TTC549 (cell line): ENCODE measurements around the gene LRCH1.

Experiments
- FAIRE-seq: peaks from 2 replicates; lab custom pipeline; 2012; peaks lifted over from hg19 to GRCh38; lab: Jason Lieb, UNC

Gene LRCH1

DNA sequence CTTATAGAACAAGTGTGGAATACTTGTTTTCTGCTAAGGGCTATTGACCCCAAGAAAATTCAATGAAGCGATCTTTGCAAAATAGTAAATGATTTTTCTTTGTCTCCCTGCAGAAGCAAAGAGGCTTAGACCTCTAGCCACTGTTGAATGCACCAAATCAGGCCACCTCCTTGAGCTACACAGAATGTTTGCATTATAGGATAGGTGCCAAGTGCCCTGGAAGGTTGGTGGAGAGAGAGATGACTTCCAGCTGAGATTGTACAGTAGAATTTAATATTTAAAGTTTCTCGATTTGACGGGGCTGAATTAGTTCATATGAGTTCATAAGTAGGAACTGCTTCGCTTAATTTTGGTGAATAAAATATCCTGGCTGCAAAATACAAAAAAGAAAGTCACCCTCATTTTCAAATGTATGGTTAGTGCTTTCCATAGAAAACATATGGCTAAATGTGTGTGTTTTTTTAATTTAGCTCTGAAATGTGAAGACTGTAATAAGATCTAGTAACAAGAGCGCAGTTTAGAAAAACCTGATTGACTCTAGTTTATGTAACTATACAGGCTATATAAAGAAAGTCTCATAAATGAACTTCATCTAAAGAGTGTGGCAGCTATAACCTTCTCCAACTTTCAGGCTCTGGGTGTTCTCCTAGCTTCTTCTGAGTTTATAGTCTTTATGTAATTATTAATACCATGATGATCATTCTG, 41.6 kb downstream of the LRCH1 start:
- no peak for FAIRE-seq

DNA sequence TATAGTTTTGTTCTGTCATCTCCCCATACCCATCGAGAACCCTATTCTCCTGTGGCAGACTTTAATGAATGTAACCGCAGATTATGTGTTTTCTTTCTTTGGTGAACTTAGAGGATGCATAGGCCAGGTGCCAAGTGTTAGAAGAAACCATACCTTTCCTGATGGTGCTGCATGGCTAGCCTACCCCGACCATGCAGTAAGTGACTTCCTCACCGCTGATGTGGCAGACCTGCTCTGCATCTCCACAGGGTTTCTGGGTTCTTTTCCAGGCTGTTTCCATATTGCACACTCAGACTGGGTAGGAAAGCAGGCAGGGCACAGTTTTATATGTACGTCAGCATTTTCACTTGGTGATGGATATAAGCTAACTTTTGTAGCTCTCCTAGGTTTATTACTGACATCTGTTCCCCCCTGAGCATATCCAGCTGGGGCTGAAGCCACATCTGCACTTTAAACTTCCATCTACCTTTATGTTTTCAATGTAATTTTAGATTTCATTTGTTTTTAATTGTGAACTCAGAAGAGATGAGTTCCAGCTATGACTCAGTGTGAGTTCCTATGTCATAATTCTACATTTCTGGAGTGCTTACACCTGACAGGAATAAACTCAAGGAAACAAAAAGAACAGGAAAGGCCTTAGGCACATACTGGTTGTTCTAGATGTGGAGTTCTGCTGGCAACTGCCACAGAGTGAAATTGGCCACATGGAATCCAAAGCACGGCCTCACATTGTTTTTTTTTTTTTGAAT, 42.3 kb downstream of the LRCH1 start:
- no peak for FAIRE-seq

GRCh38 chr13:46595885-46596275, 42.9 kb downstream of the LRCH1 start:
- FAIRE-seq, result no peak

DNA sequence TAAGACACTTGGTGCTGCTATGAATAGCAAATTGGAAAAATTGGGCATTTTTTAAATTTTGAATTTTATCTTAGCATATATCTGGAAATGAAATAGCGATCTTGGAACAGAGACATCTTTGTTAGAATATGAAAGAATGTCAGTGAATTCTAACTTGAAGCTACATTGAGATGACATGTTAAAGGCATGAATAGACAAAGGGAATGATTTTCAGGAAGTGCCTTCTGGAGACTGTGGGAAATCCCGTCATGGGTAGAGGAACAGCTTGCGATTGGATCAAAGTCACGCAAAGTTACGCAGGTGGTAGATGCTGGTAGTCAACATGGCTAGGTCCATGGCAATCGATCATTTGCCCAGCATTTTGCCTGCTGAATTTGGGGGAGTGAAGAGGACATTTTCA, 43.5 kb downstream of the LRCH1 start:
- FAIRE-seq, result no peak

DNA sequence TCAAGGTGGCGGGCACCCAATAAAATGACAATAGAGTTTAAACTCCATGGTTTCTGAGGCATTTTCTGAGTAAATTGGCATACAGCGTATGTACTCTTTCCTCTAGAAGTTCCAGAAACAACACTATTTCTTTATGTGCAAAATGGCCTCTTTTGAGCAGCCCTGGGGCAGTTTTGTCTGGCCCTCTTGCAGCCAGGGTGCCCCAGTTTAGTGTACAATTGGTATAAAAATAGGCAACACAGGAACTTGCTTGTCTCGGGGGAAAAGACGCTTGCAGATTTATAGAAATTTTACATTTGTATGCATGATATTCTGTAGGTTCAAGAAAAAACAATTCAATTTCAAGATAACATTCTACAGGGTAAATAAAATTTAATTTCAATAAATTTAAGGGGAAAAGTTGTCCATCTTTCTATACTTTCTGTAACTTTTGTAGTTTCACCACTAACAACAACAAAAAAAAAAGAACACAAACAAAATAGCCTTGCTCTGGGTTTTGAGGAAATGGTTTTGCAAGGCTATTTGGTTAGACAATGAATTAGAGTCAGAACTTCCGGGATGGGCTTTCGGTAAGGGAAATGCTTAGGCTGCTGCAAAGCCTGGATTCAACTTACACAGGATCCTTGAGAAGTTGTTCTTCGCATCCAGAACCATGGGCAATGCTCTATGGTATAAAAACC, 45.3 kb downstream of the LRCH1 start:
- FAIRE-seq, result no peak

DNA sequence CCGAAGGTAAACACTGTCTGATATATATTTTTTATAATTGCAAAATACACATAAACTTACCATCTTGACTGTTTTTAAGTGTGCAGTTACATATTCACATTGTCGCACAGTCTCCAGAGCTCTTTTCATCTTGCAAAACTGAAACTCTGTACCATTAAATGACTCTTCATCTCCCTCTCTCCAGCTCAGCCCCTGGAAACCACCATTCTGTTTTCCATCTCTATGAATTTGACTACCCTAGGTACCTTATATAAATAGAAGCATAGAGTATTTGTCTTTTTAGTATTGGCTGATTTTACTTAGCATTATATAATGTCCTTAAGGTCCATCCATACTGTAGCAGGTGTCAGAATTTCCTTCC, 45.8 kb downstream of the LRCH1 start:
- FAIRE-seq, result no peak

GRCh38 chr13:46600943-46601311, 48.0 kb downstream of the LRCH1 start:
- FAIRE-seq, result no peak

- FAIRE-seq, result no peak
Observed at GRCh38 chr13:46602531-46602930, 49.6 kb downstream of the LRCH1 start.

DNA sequence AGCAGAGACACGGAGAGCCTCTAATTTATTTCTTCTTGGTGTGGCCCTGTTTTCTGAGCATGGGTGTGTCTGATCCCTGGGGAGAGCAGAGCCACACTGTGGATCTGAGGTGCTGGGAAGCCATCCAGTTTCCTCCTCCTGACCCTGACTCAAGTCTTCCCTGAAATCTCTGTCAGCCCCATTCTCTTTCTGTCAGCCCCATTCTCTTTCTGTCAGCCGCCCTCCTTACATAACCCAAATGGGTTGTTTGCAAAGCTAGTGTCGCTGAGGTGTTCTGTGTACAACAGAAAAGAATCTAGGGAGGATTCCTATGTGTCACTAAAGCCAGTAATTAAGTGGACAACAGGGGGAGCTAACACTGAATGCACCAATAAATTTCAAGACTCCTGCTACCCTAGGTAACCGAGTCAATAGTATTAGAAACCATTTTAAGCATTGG, 50.2 kb downstream of the LRCH1 start:
- FAIRE-seq, result no peak

GRCh38 chr13:46604226-46604990, 51.4 kb downstream of the LRCH1 start:
- no peak for FAIRE-seq

DNA sequence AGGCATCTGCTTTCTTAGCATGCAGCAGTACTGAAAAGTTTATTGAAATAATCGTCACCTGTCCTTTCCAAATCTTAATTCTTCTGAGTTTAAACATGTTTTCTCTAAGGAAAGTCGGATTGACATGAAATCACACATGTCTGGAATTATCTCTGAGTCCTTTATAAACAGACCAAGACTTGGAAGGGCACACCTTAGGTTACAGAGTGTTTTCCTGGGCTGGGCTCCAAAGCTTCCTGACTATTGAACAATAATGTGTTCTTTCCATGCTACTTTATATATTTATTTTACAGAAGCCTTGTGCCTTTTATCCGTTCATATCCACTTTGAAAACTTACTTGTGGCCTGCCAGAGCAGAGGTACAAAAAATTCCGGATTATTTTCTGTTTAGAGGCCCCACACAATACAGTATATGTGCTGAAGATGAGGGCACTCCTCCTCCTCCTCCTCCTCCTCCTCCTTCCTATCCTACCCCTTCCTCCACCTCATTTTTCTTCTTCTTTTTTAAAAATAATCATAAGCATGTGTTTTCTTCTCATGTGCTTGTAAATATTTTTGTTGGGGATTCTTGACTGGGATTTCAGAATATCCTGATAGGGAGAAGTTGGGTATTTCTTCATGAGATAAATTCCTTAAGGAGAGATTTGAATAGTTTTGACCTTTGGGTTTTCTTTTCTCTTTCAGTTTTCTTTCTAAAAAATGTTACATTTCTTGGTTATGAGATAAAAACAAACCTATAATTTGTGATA, 52.3 kb downstream of the LRCH1 start:
- FAIRE-seq, result no peak

GRCh38 chr13:46605825-46606554, 53.0 kb downstream of the LRCH1 start:
- no peak for FAIRE-seq

GRCh38 chr13:46606970-46607369, 54.0 kb downstream of the LRCH1 start:
- FAIRE-seq, result no peak

DNA sequence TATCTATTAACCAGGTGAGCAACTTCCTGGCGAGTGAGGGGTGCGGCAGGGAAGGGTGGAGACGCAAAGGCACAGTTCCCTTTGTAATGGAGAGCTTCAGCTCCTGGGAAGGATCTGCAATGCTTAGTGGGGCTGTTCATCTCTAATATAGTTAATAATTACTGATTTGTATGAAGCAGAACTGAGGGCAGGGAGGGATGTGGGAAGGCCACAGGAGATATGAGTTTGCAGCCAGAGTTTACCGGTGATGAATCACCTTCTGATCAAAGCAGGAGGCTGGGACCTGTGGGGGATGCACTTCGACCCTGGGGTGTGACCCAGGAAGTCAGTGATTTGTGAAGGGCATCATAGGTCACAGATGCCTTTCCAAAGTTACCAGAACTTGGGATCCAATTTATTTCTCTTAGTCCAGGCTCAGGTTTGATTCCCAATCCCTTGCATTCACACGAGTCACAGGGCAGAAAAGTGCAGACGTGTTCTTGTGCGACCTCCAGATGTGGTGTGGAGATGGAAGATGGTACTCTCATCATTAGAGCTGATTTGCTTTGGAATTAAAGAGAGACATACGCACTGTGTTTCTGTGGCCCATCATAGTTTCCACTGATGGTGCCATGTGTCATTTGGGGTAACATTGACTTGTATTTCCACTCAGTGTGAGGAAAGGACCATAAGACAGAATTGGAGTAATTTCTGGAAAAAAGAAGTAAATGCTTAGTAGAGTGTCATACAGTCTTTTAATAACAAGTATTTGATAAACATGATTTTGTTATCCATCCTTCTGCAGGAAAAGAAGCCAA, 55.0 kb downstream of the LRCH1 start:
- FAIRE-seq, result no peak

- FAIRE-seq, result no peak
Observed at GRCh38 chr13:46609052-46609451, 56.1 kb downstream of the LRCH1 start.

DNA sequence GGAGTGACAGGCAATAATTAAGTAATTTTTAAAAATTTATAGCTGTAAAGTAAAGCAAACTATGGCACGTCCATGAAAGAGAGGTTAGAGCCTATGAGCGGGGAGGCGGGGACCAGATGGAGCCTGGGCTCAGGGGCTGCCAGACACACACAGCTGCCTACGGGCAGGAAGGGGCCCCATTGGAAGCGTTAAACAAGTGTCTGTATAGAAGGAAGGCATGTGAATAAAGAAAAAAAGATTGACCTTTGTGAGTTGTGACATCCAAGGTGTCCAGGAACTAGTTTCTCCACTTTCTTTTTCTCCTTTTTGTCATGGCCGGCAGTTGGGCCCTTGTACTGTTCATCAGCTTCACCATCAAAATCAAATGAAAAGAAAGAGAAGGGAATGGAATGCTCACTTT, 56.8 kb downstream of the LRCH1 start:
- FAIRE-seq, result no peak

DNA sequence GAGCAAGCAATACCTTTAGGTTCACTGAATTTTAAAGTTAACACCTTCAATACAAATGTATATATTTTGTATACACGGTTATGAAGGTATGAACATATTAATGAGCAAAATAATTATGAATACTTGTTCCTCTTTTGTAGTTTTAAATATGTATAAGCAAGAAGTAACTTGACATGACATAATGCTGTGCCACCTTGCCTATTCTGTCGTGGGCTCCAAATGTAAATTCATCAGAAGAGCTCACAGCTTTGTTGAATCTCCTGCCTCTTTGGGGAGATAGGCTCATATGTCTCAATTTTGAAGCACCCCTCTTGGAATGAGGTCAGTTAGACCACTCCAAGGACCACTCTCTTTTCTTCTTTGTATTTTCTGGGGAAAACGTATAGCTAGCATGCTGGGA, 59.3 kb downstream of the LRCH1 start:
- FAIRE-seq, result no peak

DNA sequence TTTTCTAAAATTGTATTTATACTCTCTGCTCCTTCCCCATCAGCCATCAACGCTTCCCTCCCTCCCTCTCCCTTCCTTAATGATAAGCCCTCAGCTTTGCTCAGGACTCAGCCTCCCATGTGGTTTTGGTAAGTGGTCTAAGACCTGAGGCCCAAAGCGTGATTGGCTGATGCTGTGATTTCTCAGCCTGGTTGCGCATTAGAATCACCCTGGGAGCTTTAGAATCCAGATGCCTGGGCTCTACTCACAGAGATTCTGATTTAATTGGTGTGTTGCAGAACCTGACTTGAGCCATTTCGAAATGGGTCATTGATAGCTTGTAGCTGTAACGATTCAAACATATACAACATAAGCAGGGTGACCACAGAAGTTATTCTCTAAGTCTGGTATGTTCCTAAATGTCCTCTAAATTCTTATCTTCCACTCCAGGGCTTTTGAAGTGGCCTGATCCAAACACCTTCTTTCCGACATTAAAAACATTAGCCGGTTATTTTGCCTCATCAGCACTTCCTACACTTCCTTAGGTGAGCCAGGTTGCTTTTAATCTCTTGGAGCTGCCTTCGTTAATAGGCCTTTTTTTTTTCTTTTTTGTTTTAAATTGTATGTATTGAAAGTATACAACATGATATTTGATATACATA, 60.6 kb downstream of the LRCH1 start:
- FAIRE-seq, result no peak

DNA sequence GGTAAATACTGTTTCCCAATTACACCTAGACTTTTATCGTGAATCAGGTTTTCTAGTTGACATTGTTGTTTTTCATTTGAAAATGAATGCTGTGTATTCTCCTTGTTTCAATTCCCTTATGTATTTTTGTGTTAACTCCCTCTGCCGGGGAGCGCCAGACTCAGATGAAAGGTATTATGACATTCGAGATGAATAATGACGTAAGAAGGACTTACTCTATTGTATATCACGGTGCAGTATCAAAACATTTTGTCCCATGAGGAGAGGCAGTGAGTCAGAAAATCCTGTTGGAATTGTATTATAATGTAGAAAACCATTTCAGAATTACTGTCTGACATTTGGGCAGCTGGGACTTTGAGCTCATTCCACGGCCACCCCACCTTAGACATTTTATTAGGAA, 61.6 kb downstream of the LRCH1 start:
- no peak for FAIRE-seq
